Left lung (tissue), 10 donors: ENCODE data around the gene WWC1. TPM values are rescaled to one million over a fixed set of nuclear protein-coding genes. Genes with fewer than 3 reads are reported as not detected.

Experiments used
- ATAC-seq: fragments of 200-7000 bp; cut with Tn5 transposase; one replicate; pipeline ENCODE4 v1.9.1; 2020; ENCODE audit warnings: moderate library complexity
- DNase-seq, 4 donors: peaks; one replicate each; pipeline ENCODE4 v3.0.0-alpha.2; 2013 to 2020
- H3K27ac ChIP-seq, 2 donors: fragments of 200-600 bp; sonication (generic) in 1 of 2; one replicate each; pipeline versions ENCODE4 v1.5.0 to v1.8.0; 2020 to 2021
- H3K27me3 ChIP-seq, 2 donors: fragments of 200-600 bp; sonication (generic) in 1 of 2; one replicate each; pipeline versions ENCODE4 v1.5.0 to v1.8.0; 2020 to 2021
- H3K36me3 ChIP-seq, 2 donors: fragments of 200-600 bp; sonication (generic) in 1 of 2; one replicate each; pipeline versions ENCODE4 v1.5.0 to v1.8.0; 2020 to 2021
- H3K4me1 ChIP-seq, 2 donors: fragments of 200-600 bp; one replicate each; pipeline ENCODE4 v1.8.0; 2021
- H3K4me3 ChIP-seq, 2 donors: fragments of 200-600 bp; sonication (generic) in 1 of 2; one replicate each; pipeline versions ENCODE4 v1.5.0 to v1.8.0; 2020 to 2021; ENCODE audit warnings: mild to moderate bottlenecking in 1 of 2
- H3K9me3 ChIP-seq, 2 donors: fragments of 200-600 bp; sonication (generic) in 1 of 2; one replicate each; pipeline versions ENCODE4 v1.5.0 to v1.8.0; 2020 to 2021
- intact Hi-C, 2 donors: fragments of 100-400 bp; cut with DNase I; formaldehyde crosslinking; loops; one replicate each; pipeline versions ENCODE4 v1.11.2 to v1.14.2; 2022
- polyA plus RNA-seq, 6 donors: library from polyadenylated mRNA; unstranded; fragments of 120-200 nt; gene quantifications; one replicate each; pipeline ENCODE4 v1.2.1, GENCODE V29; 2013; ENCODE audit not compliant: insufficient read length in 6 of 6
- total RNA-seq, 2 donors: library from RNA; stranded (reverse); fragmentation: NEBNext Ultra II Directional; extraction: Animal tissue kit (Norgen Biotek cat#: 25700); gene quantifications; one replicate each; pipeline ENCODE4 v1.2.1, GENCODE V29; 2021
- TF ChIP-seq, protein P1 (sequence below), 2 donors: fragments of 200-600 bp; sonication (generic) in 1 of 2; IDR thresholded peaks; one replicate each; pipeline versions ENCODE4 v1.5.0 to v1.8.0; 2021; ENCODE audit warnings: antibody characterized with exemption in 2 of 2
- donor health status: DM: no; HTN: yes; CAD: no.
- donor health status: DM: no; HTN: no; CAD: no.

Gene WWC1
- total and polyA plus RNA-seq, 8 donors = 59.6 to 128 (median 86.1) TPM

DNA sequence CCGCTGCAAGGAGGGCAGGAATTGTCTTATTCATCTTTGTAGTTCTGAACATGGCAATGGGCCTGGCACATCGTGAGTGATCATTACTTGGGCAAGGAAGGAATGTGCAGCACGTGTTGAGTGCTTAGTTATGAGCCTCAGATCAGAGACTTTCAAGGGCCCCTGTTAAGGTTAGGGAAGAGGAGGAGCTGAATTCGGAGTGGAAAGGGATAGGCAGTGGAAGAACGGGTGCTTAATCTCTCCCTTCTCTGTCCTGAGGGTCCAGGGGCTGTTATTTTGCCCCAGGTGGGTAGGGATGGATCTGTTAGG is 135.4 kb downstream of the WWC1 start:
- H3K4me3 ChIP-seq = no peak overlapping the region
- ATAC-seq = peak; percentile 9

DNA sequence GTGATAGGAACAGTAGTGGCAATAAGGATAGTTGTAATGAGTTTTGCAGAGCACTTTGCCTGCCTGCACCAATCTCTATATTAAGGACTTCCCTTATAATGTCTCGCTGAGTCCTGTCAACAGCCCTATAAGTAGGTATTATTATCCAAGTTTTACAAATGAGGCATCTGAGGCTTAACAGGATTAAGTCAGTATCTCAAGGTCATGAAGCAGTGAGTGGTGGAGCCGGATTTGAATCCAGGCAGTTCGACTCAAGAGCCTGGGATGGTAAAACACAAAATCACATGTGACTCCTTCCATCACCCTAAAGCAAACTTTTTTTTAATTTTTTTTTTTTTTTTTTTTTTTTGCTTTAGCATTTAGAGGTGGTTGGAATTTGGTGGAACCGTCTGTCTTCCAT is 135.8 kb downstream of the WWC1 start:
- Histone ChIP-seq H3K27me3 (no peaks in the 10 kb centered on the region), H3K4me3 (no peak overlapping the region), H3K27ac (no peak overlapping the region), H3K9me3 (no peaks in the 10 kb centered on the region), H3K36me3 (peaks cover 0 to 31% of the 10 kb centered on the region in 2 donors), H3K4me1 (no peaks in the 10 kb centered on the region)
- ATAC-seq = no peak
- TF ChIP-seq, protein P1, sequence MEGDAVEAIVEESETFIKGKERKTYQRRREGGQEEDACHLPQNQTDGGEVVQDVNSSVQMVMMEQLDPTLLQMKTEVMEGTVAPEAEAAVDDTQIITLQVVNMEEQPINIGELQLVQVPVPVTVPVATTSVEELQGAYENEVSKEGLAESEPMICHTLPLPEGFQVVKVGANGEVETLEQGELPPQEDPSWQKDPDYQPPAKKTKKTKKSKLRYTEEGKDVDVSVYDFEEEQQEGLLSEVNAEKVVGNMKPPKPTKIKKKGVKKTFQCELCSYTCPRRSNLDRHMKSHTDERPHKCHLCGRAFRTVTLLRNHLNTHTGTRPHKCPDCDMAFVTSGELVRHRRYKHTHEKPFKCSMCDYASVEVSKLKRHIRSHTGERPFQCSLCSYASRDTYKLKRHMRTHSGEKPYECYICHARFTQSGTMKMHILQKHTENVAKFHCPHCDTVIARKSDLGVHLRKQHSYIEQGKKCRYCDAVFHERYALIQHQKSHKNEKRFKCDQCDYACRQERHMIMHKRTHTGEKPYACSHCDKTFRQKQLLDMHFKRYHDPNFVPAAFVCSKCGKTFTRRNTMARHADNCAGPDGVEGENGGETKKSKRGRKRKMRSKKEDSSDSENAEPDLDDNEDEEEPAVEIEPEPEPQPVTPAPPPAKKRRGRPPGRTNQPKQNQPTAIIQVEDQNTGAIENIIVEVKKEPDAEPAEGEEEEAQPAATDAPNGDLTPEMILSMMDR (IDR thresholded peaks at IDR 0.05) = no peak
- intact Hi-C loops = no loop called here
- no peak for DNase-seq

More for the DNA sequence above, 135.4 kb downstream of the WWC1 start:
- Histone ChIP-seq H3K27ac (no peak overlapping the region), H3K9me3 (no peaks in the 10 kb centered on the region), H3K4me1 (no peaks in the 10 kb centered on the region), H3K36me3 (peaks cover 0 to 31% of the 10 kb centered on the region in 2 donors), H3K27me3 (no peaks in the 10 kb centered on the region)
- TF ChIP-seq, protein P1 (IDR thresholded peaks at IDR 0.05) = no peak
- DNase-seq = no peak
- intact Hi-C loops = no loop called here

DNA sequence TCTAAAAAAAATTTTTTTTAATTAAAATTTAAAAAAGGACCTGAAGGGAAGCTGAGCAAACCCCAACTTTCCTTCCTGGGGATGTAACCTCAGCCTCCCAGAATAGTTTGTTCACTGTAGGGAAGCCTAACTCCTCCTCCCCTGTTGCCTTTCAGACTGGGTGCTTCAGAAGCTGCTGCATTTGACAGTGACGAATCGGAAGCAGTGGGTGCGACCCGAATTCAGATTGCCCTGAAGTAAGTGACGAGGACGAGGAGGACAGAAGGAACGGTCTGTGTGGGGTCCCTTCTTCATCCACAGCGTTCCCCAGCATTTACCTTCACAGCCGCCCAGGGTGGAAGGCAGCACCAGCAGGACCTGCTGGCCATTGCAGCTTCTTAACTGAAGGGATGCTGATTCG is 137.1 kb downstream of the WWC1 start:
- Histone ChIP-seq H3K9me3 (no peaks in the 10 kb centered on the region), H3K4me1 (no peaks in the 10 kb centered on the region), H3K27me3 (no peaks in the 10 kb centered on the region), H3K27ac (no peak overlapping the region), H3K4me3 (no peak overlapping the region), H3K36me3 (peaks cover 0 to 31% of the 10 kb centered on the region in 2 donors)
- ATAC-seq (no peak), DNase-seq (no peak)
- intact Hi-C loops = no loop called here
- TF ChIP-seq, protein P1 (IDR thresholded peaks at IDR 0.05) = no peak

DNA sequence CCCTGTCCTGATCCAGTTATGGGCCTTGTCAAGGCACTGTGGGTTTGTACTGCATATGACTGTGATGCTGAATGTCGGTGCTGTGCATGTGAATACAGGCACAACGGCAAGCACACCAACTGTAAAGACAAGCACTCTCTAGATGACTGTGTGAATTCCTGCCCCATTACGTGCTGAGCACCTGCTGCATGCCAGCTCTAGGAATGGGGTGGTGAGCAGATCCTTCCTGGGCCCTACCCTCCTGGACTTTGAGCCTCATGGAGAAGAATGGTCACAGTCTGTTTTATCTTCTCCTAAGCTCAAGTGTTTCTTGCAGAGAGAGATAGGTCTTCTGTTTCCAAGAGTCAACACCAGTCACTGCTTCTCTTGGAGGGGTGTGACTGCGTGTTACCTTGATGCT is 138.9 kb downstream of the WWC1 start:
- ATAC-seq = no peak
- no peaks in the 10 kb centered on the region for H3K27me3 ChIP-seq
- no peak overlapping the region for H3K27ac ChIP-seq
- intact Hi-C loops = no loop called here
- peaks cover 0 to 31% of the 10 kb centered on the region in 2 donors for H3K36me3 ChIP-seq
- TF ChIP-seq, protein P1 (IDR thresholded peaks at IDR 0.05) = no peak
- H3K9me3 ChIP-seq = no peaks in the 10 kb centered on the region
- H3K4me1 ChIP-seq = no peaks in the 10 kb centered on the region
- H3K4me3 ChIP-seq = no peak overlapping the region
- DNase-seq = no peak

DNA sequence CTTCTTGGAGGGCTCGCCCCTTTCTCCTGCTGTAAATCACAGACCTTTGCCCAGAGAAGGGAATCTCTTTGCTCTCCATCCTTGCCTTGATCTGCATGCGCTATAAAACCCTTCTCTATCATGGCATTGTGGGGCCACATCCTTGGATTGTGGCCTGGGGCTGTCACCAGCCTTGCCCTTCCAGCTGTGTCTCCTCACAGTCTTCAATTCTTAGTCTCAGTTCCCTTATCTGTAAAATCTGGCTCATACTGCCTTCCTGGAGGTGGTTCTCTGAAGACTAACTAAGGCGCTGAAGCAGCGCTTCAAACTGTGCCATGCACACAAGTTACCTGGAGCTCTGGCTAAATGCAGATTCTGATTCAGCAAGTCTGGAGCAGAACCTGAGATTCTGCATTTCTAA is 141.5 kb downstream of the WWC1 start:
- no peak overlapping the region for H3K27ac ChIP-seq
- no peak overlapping the region for H3K4me3 ChIP-seq
- peaks cover 0 to 35% of the 10 kb centered on the region in 2 donors for H3K36me3 ChIP-seq
- intact Hi-C loops = no loop called here
- TF ChIP-seq, protein P1 (IDR thresholded peaks at IDR 0.05) = no peak
- no peaks in the 10 kb centered on the region for H3K27me3 ChIP-seq
- ATAC-seq (no peak), DNase-seq (no peak)
- no peaks in the 10 kb centered on the region for H3K9me3 ChIP-seq
- no peaks in the 10 kb centered on the region for H3K4me1 ChIP-seq
